Hepatocyte (in vitro differentiated cells): ENCODE data around the gene NBEAL1. TPM values are rescaled to one million over a fixed set of nuclear protein-coding genes. Genes with fewer than 3 reads are reported as not detected.

Experiments used
- DNase-seq: peaks from one replicate; pipeline ENCODE4 v3.0.0-alpha.2; 2016; ENCODE audit warnings: low spot score
- H2AFZ ChIP-seq: fragments of 200-600 bp; sonication (generic); 2 replicates; pipeline ENCODE4 v1.6.0; 2016; ENCODE audit warnings: antibody characterized with exemption, mild to moderate bottlenecking
- H3K27ac ChIP-seq: fragments of 200-600 bp; sonication (generic); 2 replicates; pipeline ENCODE4 v1.5.1; 2016; ENCODE audit warnings: mild to moderate bottlenecking
- H3K27me3 ChIP-seq: fragments of 200-600 bp; sonication (generic); 2 replicates; pipeline ENCODE4 v1.6.1; 2016
- H3K36me3 ChIP-seq: fragments of 200-600 bp; sonication (generic); replicated peaks from 2 replicates; pipeline ENCODE4 v1.5.1; 2016; ENCODE audit warnings: low read depth; ENCODE audit not compliant: insufficient read depth
- H3K4me1 ChIP-seq: fragments of 200-600 bp; sonication (generic); 2 replicates; pipeline ENCODE4 v1.5.1; 2016; ENCODE audit warnings: mild to moderate bottlenecking, moderate library complexity; ENCODE audit not compliant: insufficient read depth
- H3K4me2 ChIP-seq: fragments of 200-600 bp; sonication (generic); 2 replicates; pipeline ENCODE4 v1.6.0; 2016
- H3K4me3 ChIP-seq: fragments of 200-600 bp; sonication (generic); 2 replicates; pipeline ENCODE4 v1.5.1; 2016; ENCODE audit warnings: mild to moderate bottlenecking
- H3K79me2 ChIP-seq: fragments of 200-600 bp; sonication (generic); 2 replicates; pipeline ENCODE4 v1.6.0; 2017; ENCODE audit warnings: mild to moderate bottlenecking
- H3K9me2 ChIP-seq: fragments of 200-600 bp; sonication (generic); replicated peaks from 2 replicates; pipeline ENCODE4 v1.6.0; 2017; ENCODE audit warnings: mild to moderate bottlenecking; ENCODE audit not compliant: insufficient read depth
- H3K9me3 ChIP-seq: fragments of 200-600 bp; sonication (generic); 2 replicates; pipeline ENCODE4 v1.5.1; 2016; ENCODE audit warnings: low read depth, mild to moderate bottlenecking
- H4K20me1 ChIP-seq: fragments of 200-600 bp; sonication (generic); 2 replicates; pipeline ENCODE4 v1.6.0; 2016; ENCODE audit warnings: mild to moderate bottlenecking; ENCODE audit not compliant: insufficient read depth, poor library complexity, severe bottlenecking
- EZH2 ChIP-seq: fragments of 200-600 bp; sonication (generic); IDR thresholded peaks from 2 replicates; pipeline ENCODE4 v1.6.1; 2016; ENCODE audit warnings: antibody characterized with exemption, mild to moderate bottlenecking, borderline replicate concordance
- EZH2phosphoT487 ChIP-seq: fragments of 200-600 bp; sonication (generic); IDR thresholded peaks from one replicate; pipeline ENCODE4 v1.6.1; 2018; ENCODE audit warnings: antibody characterized with exemption, mild to moderate bottlenecking, low read depth, moderate library complexity; ENCODE audit not compliant: unreplicated experiment, severe bottlenecking
- WGBS: methylation state at CpG from one replicate; pipeline ENCODE4 v1.1.6; 2016; ENCODE audit warnings: low lambda C conversion rate; ENCODE audit errors: missing lambda C conversion rate; 5-methylcytosine and 5-hydroxymethylcytosine counted together
- polyA plus RNA-seq: library from polyadenylated mRNA; unstranded; fragments of >200 nt; fragmentation: Nextera tagmentation; extraction: Ambion mirVana; gene quantifications from 2 replicates; pipeline ENCODE4 v1.2.1, GENCODE V29; 2016
- total RNA-seq: library from RNA; depleted of rRNA; stranded (reverse); fragments of >200 nt; gene quantifications from 2 replicates; pipeline ENCODE4 v1.2.3, GENCODE V29; 2014
- TF ChIP-seq, protein P1 (sequence below): fragments of 200-600 bp; sonication (generic); IDR thresholded peaks from 2 replicates; pipeline ENCODE4 v1.5.1; 2016; ENCODE audit warnings: antibody characterized with exemption, mild to moderate bottlenecking; ENCODE audit not compliant: poor library complexity

Gene NBEAL1
- total and polyA plus RNA-seq, 2 experiments from 2014 or later: 22.2 to 57.0 TPM

DNA sequence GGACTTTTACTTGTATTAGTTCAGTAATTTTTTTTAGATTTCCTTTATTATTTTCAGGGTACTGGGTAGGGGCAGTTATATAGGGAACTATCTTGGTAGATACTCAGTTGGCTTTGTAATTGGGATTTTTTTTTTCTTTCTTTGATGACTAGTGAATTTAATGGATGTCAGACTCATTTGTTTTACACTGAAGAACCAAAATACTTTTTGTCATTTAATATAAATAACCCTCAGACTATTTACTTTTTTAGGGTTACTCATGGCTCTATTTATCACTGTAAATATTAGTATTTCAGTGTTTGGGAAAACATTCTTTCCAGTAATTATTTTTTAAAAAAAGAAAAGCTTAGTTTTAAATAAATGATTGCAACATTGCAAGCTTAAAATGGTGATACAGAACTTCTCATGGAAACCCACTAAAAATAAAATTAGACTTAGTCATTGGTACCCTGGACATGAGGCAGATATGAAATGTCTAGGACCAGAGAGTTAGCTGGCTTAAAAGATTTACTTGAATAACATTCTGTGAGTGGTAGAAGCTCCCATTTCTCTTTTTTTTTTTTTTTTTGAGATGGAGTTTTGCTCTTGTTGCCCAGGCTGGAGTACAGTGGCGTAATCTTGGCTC is 149.7 kb downstream of the NBEAL1 start:
- no peak overlapping the region for H2AFZ ChIP-seq
- H3K4me2 ChIP-seq: no peak overlapping the region
- no peak overlapping the region for H3K27ac ChIP-seq
- 77% methylated on average over 1 of the region's 1 CpG for WGBS
- no peak overlapping the region for H3K4me3 ChIP-seq
- H3K79me2 ChIP-seq: no peaks in the 10 kb centered on the region
- H4K20me1 ChIP-seq: no peaks in the 10 kb centered on the region
- no peaks in the 10 kb centered on the region for H3K4me1 ChIP-seq
- no peaks in the 10 kb centered on the region for H3K9me3 ChIP-seq
- no peaks in the 10 kb centered on the region for H3K9me2 ChIP-seq
- DNase-seq: peak; percentile 6
- H3K36me3 ChIP-seq: no peaks in the 10 kb centered on the region
- TF ChIP-seq, protein P1, sequence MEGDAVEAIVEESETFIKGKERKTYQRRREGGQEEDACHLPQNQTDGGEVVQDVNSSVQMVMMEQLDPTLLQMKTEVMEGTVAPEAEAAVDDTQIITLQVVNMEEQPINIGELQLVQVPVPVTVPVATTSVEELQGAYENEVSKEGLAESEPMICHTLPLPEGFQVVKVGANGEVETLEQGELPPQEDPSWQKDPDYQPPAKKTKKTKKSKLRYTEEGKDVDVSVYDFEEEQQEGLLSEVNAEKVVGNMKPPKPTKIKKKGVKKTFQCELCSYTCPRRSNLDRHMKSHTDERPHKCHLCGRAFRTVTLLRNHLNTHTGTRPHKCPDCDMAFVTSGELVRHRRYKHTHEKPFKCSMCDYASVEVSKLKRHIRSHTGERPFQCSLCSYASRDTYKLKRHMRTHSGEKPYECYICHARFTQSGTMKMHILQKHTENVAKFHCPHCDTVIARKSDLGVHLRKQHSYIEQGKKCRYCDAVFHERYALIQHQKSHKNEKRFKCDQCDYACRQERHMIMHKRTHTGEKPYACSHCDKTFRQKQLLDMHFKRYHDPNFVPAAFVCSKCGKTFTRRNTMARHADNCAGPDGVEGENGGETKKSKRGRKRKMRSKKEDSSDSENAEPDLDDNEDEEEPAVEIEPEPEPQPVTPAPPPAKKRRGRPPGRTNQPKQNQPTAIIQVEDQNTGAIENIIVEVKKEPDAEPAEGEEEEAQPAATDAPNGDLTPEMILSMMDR: no peak
- TF ChIP-seq EZH2: no peak
- TF ChIP-seq EZH2phosphoT487: no peak
- no peaks in the 10 kb centered on the region for H3K27me3 ChIP-seq

DNA sequence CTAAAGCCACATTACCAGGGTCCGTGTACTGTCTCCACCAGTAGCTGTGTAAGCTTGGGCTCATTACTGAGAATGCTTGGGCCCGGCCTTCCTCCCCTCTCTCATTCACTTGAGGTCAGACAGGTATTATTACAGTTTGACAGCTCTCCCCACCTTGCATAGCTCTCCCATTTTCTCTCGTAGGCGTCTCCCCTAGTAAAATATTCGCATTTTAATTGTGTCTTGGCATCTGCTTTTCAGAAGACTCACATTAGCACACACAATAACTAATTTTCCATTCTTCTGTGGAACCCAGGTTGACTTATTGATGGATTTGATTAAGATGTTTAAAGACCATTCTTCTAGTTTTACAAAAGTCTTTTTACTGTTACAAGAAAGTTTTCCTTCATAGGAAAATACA is 153.1 kb downstream of the NBEAL1 start:
- no peaks in the 10 kb centered on the region for H3K9me2 ChIP-seq
- H3K4me2 ChIP-seq: no peak overlapping the region
- WGBS: 93% methylated on average over 5 of the region's 5 CpGs
- no peaks in the 10 kb centered on the region for H3K9me3 ChIP-seq
- DNase-seq: no peak
- H3K27me3 ChIP-seq: no peaks in the 10 kb centered on the region
- H3K27ac ChIP-seq: no peak overlapping the region
- H3K4me1 ChIP-seq: no peaks in the 10 kb centered on the region
- H4K20me1 ChIP-seq: no peaks in the 10 kb centered on the region
- TF ChIP-seq EZH2 (no peak), EZH2phosphoT487 (no peak)
- TF ChIP-seq, protein P1: no peak
- no peak overlapping the region for H3K4me3 ChIP-seq
- no peak overlapping the region for H2AFZ ChIP-seq
- no peaks in the 10 kb centered on the region for H3K36me3 ChIP-seq
- no peaks in the 10 kb centered on the region for H3K79me2 ChIP-seq

DNA sequence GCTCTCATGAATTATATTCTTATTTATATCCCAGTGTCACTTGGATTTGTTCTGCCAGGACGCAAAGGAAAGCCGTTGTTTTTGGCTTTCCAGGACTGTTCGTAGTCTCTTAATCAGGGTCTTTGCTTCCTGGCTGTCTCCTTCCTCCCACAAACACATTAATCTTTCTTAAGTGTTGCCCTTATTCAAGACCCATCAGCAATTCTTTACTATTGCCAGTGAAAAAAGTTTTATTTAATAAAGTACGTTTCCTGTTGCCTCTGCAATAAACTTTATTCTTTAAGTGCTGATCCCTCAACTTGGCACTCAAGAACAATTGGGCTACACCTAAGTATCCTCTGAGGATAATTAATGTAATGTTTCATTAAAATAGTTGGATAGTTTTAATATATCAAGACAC is 155.8 kb downstream of the NBEAL1 start:
- Histone ChIP-seq H4K20me1 (no peaks in the 10 kb centered on the region), H3K79me2 (no peaks in the 10 kb centered on the region), H3K4me3 (no peak overlapping the region), H3K27me3 (no peaks in the 10 kb centered on the region), H3K9me3 (no peaks in the 10 kb centered on the region), H2AFZ (no peak overlapping the region), H3K36me3 (no peaks in the 10 kb centered on the region), H3K4me1 (no peaks in the 10 kb centered on the region), H3K27ac (no peak overlapping the region), H3K4me2 (no peak overlapping the region), H3K9me2 (no peaks in the 10 kb centered on the region)
- no peak for TF ChIP-seq EZH2
- TF ChIP-seq, protein P1: no peak
- TF ChIP-seq EZH2phosphoT487: no peak
- WGBS: 93% methylated on average over 4 of the region's 4 CpGs
- no peak for DNase-seq
